ENCODE data around the gene KRT79.

DNA sequence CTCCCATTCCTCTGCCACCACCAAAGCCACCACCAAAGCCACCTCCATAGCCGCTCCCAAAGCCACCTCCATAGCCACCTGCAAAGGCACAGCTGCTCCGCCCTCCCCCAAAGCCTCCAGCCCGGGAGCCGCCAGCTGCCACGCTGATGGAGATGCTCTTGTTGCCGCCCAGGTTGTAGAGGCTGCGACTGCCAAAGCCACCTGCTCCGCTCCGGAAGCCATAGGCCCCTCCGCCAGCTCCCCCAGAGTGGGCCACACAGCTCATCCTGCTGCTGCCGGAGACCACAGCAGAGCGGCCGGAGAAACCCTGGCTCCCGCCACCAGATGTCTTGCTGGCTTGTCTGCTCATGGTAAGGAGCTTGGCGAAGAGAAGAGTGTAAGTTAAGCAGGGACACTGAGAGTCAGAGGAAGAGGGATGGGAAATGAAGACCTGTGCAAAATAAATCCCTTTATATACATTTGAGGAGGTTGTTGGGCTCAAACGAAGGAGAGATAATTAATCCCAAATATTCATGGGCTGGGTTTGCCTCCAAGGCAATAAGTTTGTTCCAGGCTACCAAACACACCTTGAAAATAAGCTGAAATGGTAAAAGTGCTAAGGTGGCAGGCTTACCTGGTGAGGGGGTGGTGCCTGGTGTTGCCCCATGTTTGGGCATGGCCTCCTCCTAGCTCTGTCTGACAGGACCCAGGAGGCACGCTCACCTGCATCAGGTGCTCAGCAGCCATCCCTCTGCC, 38.2 kb downstream of the KRT79 start, which contains the start of gene KRT3:
- TF ChIP-seq, protein P1, sequence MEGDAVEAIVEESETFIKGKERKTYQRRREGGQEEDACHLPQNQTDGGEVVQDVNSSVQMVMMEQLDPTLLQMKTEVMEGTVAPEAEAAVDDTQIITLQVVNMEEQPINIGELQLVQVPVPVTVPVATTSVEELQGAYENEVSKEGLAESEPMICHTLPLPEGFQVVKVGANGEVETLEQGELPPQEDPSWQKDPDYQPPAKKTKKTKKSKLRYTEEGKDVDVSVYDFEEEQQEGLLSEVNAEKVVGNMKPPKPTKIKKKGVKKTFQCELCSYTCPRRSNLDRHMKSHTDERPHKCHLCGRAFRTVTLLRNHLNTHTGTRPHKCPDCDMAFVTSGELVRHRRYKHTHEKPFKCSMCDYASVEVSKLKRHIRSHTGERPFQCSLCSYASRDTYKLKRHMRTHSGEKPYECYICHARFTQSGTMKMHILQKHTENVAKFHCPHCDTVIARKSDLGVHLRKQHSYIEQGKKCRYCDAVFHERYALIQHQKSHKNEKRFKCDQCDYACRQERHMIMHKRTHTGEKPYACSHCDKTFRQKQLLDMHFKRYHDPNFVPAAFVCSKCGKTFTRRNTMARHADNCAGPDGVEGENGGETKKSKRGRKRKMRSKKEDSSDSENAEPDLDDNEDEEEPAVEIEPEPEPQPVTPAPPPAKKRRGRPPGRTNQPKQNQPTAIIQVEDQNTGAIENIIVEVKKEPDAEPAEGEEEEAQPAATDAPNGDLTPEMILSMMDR (IDR thresholded peaks at IDR 0.05; ENCODE audit: poor library complexity, severe bottlenecking), result no peak
- no peak for TF ChIP-seq POLR2AphosphoS5 (IDR thresholded peaks at IDR 0.05)
- TF ChIP-seq RAD21 (conservative IDR thresholded peaks at IDR 0.05), result no peak
- TF ChIP-seq, protein P2, sequence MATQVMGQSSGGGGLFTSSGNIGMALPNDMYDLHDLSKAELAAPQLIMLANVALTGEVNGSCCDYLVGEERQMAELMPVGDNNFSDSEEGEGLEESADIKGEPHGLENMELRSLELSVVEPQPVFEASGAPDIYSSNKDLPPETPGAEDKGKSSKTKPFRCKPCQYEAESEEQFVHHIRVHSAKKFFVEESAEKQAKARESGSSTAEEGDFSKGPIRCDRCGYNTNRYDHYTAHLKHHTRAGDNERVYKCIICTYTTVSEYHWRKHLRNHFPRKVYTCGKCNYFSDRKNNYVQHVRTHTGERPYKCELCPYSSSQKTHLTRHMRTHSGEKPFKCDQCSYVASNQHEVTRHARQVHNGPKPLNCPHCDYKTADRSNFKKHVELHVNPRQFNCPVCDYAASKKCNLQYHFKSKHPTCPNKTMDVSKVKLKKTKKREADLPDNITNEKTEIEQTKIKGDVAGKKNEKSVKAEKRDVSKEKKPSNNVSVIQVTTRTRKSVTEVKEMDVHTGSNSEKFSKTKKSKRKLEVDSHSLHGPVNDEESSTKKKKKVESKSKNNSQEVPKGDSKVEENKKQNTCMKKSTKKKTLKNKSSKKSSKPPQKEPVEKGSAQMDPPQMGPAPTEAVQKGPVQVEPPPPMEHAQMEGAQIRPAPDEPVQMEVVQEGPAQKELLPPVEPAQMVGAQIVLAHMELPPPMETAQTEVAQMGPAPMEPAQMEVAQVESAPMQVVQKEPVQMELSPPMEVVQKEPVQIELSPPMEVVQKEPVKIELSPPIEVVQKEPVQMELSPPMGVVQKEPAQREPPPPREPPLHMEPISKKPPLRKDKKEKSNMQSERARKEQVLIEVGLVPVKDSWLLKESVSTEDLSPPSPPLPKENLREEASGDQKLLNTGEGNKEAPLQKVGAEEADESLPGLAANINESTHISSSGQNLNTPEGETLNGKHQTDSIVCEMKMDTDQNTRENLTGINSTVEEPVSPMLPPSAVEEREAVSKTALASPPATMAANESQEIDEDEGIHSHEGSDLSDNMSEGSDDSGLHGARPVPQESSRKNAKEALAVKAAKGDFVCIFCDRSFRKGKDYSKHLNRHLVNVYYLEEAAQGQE (IDR thresholded peaks at IDR 0.05; ENCODE audit: borderline replicate concordance), result no peak
- TF ChIP-seq EP300 (conservative IDR thresholded peaks at IDR 0.05; ENCODE audit: poor library complexity, severe bottlenecking), result no peak
- no peak for TF ChIP-seq TAF1 (IDR thresholded peaks at IDR 0.05; ENCODE audit: low read depth)
- no peak for TF ChIP-seq EZH2 (IDR thresholded peaks at IDR 0.05; ENCODE audit: borderline replicate concordance, insufficient read depth, low read length, poor library complexity, severe bottlenecking)
